Ramos (cell line): ENCODE data around the gene RGS3.
"Not testable (repeated sequence)": the region's sequence is repeated elsewhere in the genome, so short reads cannot be mapped to it uniquely, and the experiment has no call there.

Experiments
- in situ Hi-C: fragments of 300-500 bp; cut with MboI; formaldehyde crosslinking; loops from one replicate; pipeline ENCODE4 v1.14.3; 2022; ENCODE audit warnings: low sequenced_read_pairs; ENCODE audit not compliant: unreplicated experiment

The RGS3 gene

DNA sequence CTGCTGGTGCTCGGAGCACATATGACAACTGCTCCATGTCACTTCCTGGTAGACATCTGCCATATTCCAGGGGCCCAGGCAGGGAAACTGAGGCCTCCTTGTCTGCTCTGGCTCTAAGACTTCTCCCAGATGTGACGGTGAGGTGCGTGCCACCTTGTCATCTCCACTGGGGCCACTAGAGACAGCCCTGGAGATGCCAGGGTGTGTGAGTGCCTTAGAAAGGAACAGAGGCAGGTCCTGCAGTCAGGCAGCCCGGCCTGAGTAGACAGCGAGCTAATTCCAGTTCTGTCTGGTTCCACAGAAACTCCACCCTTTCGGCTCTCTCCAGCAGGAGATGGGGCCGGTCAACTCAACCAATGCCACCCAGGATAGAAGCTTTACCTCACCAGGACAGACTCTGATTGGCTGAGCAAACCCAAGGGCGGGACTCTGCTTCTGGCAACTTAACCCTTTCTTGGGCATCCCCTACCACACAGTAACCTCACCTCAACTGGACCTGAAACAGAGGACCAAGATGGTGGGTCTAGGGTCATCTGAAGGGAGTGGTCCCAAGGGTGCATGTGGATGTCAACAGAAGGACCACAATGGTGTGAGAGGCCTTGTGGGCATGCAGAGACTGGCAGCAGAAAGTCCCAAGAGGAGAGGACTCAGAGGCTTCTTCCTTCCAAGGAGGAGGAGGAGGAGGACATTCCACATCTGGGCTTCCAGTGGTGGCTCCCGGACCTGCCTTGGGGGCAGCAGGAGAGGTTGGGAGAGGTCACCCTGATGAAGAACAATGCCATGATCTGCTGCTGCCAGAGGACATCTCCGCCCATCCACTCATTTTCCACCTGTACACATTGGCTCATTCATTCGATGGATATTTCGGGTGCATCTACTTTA is 77.7 kb downstream of the RGS3 start:
- in situ Hi-C loops, result no loop called here

DNA sequence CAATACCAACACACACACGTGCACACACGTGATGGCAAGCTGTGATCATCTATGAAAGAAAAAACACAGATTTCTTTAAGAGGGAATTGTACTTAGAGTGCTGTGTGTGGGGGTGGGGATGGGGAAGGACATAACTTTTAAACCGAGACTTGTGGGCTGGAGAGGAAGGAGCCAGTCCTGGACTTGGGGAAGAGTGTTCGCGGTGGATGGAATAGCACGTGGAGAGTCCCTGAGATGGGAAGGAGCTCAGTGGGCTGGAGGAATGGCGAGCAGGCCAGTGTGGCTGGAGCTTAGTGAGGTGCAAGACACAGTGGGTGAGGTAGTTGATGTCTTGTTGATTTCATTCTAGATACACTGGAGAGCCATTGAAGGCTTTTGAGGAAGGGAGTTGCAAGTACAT is 78.5 kb downstream of the RGS3 start:
- in situ Hi-C loops, result no loop called here

- in situ Hi-C loops, result no loop called here
Observed at GRCh38 chr9:113542741-113543140, 79.2 kb downstream of the RGS3 start.

DNA sequence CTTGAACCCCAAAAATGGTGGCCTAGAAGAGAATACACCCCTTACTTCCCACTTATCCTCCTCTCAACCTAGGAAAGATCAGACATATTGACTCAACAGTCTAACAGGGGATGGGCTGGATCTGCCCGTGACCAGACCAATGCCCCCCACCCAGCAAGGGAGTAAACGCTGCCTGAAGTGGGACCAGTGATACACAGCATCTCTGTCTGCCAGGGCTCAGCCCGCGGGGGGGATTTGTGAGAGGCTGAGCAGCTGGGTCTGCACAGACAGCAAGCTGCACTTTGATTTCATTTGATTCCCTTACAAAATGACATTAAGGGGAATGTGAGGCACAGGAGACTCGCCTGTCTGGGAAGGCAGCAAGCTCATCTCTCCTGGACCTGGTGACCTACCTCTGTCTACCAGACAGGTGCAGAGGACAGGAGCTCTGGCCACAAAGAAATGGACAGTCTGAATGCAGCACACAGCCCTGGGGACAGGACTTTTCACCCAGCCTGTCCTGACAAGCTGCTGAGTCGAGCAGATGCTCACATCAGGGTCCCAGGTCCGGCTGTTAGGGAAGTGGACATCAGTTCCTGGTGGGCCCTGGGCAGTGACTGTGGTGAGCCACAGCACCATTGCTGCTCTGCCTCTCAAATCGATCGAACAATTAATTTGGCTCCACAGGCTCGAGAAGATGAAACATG is 79.9 kb downstream of the RGS3 start:
- in situ Hi-C loops, result no loop called here

GRCh38 chr9:113543982-113544303 is 80.4 kb downstream of the RGS3 start:
- in situ Hi-C loops, result no loop called here

- in situ Hi-C loops, result no loop called here
Observed at GRCh38 chr9:113545068-113545467, 81.5 kb downstream of the RGS3 start.

- in situ Hi-C loops, result no loop called here
Observed at GRCh38 chr9:113546566-113546965, 83.0 kb downstream of the RGS3 start.

GRCh38 chr9:113547501-113547900 is 84.0 kb downstream of the RGS3 start:
- in situ Hi-C loops, result no loop called here

DNA sequence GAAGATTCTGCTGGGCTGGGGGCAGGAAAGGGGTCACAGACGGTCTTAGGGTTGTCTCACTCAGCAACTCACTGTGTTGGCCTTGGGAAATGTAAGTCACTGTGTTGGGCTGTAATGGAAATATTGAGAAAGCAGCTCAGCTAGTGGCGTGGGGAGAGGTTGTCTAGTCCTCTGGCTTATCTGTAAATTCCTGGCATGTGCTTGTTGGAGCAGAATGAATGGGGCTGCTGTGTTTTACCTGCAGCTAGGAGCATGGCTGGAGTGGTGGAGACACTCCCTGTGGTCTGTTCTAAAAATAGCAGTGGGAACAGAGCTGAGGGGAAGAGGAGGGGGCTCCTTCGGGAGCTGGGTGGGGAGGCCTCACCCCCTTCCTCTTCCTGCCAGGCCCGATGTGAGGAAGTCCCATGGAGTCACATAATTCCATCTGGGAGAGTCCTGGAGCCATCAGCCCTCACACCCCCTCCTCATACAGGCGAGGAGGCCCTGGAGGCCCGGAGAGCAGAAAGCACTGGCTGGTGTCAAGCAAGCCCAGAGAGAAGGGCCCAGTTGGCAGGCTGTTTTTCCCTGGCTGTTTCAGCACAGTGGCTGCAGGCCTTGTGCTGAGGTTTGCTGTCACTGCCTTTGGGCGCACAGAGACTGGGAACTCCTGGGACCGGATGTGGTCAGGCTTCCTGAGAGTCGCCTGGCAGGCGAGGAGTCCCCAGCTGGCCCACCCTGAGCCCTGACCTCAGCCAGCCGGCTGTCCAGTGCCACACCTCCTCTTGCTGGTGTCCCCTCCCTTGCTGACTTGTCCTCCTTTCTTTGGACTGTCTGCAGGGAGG is 84.9 kb downstream of the RGS3 start:
- in situ Hi-C loops, result no loop called here

DNA sequence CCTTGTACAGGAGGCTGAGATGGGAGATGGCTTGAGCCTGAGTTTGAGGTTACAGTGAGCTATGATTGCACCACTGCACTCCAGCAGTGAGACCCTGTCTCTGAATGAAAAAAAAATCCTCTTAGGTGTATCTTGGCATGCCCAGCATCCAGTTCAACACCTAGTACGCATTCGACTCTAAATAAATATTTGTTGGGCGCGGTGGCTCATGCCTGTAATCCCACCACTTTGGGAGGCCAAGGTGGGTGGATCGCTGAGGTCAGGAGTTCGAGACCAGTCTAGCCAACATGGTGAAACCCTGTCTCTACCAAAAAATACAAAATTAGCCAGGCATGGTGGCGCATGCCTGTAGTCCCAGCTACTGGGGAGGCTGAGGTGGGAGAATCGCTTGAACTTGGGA is 86.4 kb downstream of the RGS3 start:
- in situ Hi-C loops, result not testable (repeated sequence)

DNA sequence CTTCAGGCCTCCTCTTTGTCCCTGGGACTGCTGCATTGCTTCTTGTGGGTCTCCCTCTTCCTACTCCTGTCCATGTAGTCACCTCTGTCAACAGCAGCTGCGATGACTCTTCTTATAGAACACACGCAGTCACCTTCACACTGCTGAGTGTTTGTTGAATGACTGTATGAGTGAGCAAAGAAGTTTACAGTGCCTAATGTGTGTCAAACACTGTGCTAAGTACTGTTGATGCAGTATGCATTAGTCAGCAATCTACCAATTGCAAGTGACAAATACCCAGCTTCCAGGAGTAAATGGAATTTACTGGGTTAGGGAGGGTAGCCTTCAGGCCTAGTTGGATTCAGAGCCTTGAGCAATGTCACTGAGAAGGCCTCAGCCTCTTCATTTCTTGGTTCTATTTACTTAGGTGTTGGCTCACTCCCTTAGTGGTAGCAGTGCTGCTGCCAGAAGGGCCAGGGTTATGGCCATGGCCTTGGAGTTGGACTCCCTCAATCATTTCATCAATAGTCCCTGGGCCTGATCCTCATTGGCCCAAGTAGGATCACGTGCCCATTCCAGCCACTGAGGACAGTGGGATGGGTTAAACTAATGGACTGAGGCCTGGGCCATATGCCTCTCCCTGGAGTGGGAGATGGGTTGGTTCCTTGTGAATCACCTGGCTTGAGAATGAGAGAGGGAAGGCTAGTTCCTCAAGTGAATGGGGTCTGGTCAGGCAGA is 93.5 kb downstream of the RGS3 start:
- in situ Hi-C loops, result no loop called here

- in situ Hi-C loops, result no loop called here
Observed at GRCh38 chr9:113558632-113559502, 95.3 kb downstream of the RGS3 start.

GRCh38 chr9:113559834-113560800 is 96.6 kb downstream of the RGS3 start:
- in situ Hi-C loops, result no loop called here

DNA sequence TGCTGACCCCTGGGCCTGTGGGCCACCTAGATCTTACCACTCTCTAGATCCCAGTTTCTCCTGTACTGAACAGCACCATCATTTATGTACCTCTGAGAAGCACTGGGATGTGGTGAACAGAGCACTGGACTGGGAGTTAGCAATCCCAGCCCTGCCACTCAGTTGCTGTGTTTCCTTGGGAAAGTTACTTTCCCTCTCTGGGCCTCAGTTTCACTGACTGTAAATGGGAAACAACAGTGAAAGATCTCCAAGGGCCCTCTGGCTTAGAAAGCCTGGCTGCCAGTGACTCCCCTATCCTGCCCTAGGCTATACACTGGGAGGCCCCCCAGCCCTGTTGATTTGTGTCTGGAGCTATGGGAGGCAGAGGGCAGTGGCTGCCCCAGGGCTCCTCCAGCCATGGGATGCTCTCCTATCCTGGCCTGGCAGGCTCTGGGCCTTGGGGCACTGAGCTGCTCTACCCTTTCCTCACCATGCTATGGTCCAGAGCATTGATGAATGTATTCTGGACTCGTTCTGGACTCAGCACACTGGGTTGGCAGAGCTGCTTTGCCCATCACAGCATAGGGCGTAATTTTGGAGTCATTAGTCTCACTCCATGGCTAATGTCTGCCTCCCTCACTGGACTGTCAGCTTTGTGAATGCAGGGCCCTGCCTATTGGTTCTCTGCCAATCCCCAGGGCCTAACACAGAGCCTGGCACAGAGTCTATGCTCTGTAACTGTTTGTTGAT is 99.3 kb downstream of the RGS3 start:
- in situ Hi-C loops, result no loop called here

GRCh38 chr9:113563826-113564497 is 100.4 kb downstream of the RGS3 start:
- in situ Hi-C loops, result no loop called here

GRCh38 chr9:113564498-113565237 is 101.1 kb downstream of the RGS3 start:
- in situ Hi-C loops, result no loop called here
